Glomerular endothelial cell (primary cell): ENCODE data around the gene CPNE2. TPM values are rescaled to one million over a fixed set of nuclear protein-coding genes. Genes with fewer than 3 reads are reported as not detected.
"Not testable (repeated sequence)": the region's sequence is repeated elsewhere in the genome, so short reads cannot be mapped to it uniquely, and the experiment has no call there.

ENCODE experiments used
- DNase-seq: peaks from one replicate; pipeline ENCODE4 v3.0.0-alpha.2; 2011; ENCODE audit warnings: low read depth, low spot score; ENCODE audit errors: extremely low read depth
- total RNA-seq: library from RNA; depleted of rRNA; stranded (reverse); fragments of >200 nt; gene quantifications from 2 replicates; pipeline ENCODE4 v1.2.3, GENCODE V29; 2015

Gene CPNE2
- total RNA-seq, 1 donor from 2014 or later, result 81.0 TPM

- DNase-seq, result no peak
Measured at GRCh38 chr16:57165483-57165882, 73.1 kb downstream of the CPNE2 start.

DNA sequence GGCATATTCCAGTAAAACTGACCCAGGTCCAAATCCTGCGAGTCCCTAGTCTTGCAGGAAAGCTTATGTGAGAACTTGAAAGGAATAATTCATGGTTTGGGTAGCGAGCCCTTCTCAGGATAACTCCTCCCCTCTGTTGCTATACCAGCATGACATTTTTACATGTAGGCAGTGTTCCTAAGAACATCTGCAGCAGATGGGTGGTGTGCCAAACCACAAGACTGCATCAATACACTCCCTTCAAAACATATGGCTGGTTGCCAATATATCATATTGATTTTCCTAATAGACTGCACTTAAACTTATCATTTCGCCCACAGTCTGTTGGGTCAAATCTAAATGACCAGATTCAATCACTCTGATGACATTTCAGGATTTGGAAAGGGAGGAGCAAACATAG is 73.6 kb downstream of the CPNE2 start:
- no peak for DNase-seq

GRCh38 chr16:57166451-57166850 is 74.1 kb downstream of the CPNE2 start:
- no peak for DNase-seq

DNA sequence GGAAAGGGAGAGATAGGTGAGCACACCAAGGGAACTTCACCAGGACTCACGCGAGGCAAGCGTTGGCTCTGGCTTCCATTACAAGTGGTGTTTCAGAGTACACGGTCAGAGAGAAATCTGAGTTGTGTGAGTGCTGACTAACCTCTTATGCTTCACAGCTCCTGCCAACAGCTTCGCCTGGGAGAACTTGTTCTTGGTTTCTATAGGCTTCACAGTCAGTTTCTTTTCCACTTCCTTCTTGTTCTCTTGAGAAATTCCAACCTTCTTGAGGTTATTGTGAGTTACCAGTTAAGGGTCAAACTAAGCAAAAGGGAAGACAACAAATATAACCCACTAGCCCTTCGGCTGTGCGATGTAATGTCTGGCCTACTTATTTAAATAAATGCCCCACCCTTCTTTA is 74.6 kb downstream of the CPNE2 start:
- no peak for DNase-seq

DNA sequence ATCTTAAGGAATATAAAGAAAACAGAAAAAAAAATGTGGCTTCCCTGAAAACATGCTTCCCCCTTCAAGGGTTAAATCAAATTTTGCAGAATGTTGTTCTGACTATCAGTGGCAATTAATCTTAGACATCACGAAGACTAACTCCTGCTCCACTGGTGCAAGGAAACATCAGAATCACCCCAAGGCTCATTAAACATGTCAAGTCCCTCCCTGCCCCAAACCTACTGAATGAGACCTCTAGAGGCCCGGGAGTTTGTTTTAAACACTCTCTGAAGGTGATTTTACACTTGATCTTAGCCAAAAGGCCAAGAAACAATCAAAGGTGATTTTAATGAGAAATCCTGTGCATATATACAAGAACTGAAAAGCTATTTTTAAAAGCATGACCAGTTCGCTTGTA is 75.2 kb downstream of the CPNE2 start:
- no peak for DNase-seq

- peak; percentile 62 for DNase-seq
Measured at GRCh38 chr16:57167953-57168352, 75.6 kb downstream of the CPNE2 start.

DNA sequence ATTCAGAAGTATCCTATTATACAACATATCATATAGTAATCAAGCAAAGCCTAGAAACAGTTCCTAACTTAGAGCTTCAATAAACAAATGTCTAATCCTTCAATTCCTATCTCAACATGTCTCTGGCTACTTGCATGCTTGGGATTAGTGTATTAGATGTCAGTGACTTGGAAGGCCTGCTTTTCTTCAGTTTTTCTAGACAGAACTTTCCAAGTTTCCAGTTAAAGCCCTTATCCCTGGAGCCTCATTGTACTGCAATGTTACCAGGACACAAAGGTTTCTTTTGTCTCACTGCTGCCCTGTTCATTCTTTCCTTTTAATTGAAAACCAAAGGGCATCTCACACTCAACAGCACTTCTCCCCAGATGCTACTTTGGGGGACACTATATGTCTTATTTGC is 76.9 kb downstream of the CPNE2 start:
- DNase-seq, result no peak

DNA sequence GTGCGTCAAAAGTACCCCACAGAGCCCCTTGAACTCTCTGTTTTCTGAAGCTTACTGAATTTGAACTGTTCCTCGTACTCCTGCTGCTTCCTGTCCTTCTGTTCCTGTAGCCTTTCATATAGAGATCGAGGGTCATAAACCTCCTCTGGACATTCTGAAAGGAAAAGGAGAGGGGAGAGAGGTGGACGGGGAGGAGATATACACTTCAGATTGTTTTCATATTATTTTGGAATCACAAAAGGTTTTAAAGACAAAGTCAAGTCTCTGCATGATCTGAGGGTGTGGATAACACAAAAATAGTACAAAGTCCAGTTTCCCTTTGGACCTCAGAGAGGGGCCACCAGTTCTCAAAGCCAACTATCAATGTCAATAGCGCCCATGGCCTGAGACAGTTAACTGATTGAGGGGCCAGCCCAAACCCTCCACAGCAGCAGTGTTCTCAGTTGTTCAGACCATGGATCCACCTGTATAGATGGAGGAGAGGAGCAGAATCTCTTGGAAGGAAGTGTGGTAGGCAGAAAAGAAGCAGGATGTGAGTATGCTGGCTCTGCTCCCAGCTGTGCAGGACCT is 80.4 kb downstream of the CPNE2 start:
- no peak for DNase-seq

DNA sequence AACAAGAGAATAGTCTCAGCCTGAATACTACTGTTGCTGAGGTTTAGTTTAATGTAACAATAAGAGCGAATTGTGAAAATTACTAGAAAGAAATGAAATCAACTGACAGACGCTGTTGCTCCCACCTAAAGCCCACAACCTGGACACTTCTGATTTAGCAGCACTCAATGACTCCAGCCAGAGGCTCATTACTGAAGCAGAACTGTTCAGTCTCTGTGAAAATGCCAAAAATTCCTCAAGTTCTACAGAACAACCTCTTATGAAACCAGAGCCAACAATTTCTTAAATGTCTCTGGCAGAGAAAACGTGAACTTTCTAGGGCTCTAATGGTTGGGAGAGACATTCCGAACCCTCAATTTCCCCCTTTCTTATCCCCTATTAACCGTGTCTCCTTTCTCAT is 83.5 kb downstream of the CPNE2 start:
- no peak for DNase-seq

DNA sequence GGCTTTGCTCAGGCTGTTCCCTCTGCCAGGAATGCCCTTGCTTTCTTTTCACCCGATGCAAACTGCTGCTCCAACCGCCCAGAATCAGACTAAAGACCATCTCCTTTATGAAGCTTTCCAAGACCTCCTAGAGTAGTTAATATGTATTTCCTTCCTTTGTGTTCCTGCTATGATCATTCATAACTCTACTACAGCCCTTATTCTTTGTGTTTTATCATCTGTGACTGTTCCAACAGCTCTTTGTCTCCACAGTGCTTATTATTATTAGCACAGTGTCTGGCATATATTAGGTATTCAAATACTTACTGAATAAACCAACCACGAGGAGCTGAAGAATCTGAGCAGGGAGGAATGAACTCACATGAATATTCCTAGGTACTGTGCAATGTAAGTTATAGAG is 85.8 kb downstream of the CPNE2 start:
- DNase-seq, result no peak

DNA sequence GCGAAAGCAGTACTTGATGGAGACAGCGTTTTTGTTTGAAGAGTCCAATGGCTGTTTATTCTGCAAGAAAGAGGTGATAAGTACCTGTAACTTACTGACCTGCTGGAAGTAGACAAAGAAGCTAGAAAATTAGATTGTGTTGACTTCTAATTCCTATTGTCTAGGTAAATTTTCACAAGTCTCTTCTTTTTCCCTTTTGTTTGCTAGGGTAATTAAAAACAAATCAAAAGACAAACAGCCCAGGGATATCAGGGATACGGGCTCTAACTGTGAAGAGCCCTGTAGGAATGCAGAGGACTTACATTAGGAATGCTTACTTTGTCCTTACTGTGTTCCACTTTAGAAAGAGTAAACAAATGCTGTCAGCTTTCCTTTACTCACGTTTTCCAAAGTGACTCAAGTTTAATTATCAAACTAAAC is 86.4 kb downstream of the CPNE2 start:
- no peak for DNase-seq

- DNase-seq, result no peak
Measured at GRCh38 chr16:57179215-57179828, 86.9 kb downstream of the CPNE2 start.

DNA sequence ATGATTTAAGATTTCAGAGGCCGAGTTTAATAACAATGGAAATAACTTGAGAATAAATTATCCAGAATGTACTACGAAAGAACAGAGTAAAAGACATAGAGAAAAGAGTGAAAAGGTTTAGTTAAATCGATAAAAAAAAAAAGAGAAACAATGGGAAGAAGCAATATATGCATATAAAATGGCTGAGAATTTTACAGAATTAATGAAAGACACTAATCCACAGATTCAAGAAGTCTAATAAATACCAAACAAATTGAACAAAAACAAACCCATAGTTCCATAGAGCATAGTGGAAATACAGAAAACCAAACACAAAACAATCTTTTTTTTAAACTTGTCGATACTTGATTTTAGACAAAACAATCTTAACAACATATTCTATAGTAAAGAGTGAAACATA is 91.7 kb downstream of the CPNE2 start:
- no peak for DNase-seq

GRCh38 chr16:57184887-57185445 is 92.6 kb downstream of the CPNE2 start:
- no peak for DNase-seq

DNA sequence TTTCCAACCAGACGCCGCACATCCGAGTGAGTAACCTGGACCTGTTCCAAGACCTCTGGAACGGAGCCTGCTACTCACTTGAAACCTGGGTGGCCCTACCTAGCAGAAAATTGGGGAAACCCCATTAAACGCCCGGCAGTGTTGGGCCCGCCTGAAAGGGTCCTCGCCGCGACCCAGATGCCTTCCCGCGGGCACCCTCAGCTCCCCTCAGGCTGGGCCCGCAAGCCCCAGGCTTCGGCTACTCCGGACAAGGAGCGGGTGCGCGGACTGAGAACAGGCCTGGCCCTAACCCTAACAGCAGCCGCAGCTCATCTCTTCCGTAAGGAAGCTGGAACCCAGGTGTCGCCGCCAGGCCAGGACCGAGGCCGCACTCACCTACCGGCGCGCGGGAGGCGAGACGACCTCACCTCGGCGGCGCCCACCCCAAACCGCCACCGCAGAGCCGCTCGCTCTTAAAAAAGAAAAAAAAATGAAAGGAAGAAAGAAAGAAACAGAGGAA is 93.1 kb downstream of the CPNE2 start:
- DNase-seq, result no peak

- peak; percentile 95 for DNase-seq
Measured at GRCh38 chr16:57185945-57186871, 93.8 kb downstream of the CPNE2 start, which contains the start of the genes PSME3IP1 and RSPRY1. Gene PSME3IP1 (minus strand): TSS chr16:57186039. CDS start chr16:57173854, 12,185 bp downstream. Gene RSPRY1 (plus strand): TSS chr16:57186329. CDS start chr16:57204659, 18,330 bp downstream.

DNA sequence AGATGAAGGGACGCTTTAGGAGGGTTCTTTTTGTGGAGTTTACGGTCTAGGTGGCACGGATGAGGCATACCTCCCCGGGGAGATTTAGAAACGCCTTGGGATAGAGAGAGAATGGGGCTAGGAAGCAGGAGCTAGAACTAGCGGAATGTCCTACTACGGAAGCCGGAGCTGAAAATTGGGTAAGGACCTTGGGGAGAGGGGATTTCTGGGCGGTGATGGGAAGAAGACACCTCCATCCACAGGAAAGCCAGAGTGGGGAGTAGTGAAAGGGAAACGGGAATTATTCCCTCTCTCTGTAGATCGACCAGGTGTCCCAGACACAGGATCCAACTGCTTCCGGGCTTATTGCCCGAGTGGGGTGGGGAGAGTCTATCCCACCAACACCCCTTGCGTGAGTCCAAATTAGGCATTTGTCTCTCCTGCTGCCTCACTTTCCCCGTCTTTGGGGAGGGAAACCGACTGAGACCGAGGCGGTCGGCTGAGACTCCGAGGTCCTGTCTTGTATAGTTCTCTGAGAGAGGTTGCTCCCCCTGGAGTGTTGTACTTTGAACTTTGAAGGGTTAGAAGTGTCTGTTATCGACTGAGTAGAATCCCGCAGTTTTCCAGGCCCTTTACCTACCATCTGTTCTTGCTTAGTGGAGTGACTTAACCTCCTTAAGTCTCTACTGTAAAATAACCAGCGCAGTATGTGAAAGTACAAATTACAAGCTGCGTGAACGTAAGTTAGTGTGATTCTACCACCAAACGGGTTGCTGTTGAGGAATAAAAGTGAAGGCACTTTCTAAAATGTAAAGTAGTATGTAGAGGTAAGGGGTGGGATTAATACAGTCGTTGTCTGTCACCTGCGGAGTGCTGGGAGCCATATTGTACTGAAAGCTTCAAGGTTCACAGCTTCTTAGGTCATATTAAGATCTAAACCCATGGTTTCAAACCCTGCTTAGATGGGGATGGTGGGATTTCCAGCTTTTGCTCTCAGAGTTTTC is 94.8 kb downstream of the CPNE2 start:
- DNase-seq, result no peak

GRCh38 chr16:57187902-57188710 is 95.7 kb downstream of the CPNE2 start:
- not testable (repeated sequence) for DNase-seq

DNA sequence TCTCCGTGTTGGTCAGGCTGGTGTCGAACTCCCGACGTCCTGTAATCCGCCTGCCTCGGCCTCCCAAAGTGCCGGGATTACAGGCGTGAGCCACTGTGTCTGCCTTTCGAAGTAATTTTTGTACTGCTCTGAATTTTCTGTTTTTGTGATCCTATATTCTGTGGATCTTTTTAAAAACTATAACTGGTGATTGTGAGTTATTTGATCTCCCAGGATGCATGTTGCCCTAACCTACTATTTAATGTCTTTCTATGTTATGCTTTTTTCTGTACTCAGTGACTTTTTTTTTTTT is 96.3 kb downstream of the CPNE2 start:
- no peak for DNase-seq
